Measurements from ENCODE around the gene CAPN10.

CAPN10 gene

DNA sequence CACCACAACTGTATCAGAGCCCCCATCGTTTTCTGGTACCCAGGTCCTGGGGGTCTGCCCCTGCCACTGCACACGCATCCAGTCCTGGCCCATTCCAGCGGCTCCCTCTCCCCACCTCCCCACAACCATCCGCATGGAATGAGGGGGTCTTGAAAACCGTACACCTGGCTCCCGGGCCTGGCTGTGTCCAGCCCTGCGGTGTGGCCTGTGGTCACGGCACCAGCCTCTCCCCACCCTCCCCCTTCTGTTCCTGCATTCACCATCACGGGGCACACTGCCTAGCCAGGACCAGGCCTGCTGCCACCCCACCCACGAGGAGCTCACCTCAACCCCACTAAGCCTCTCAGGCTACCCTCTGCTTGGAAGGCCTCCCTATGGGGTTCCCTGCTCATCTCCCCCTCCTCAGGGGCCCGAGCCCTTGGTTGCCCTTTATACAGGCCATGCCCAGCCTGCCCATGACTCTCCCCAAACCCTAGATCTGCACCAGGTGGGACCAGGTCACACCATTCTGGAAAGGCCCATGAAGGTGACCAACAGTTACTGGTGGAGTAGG is 50.1 kb downstream of the CAPN10 start:
- in situ Hi-C loops (cut with HindIII; ENCODE audit: low sequenced_read_pairs): no loop called here

DNA sequence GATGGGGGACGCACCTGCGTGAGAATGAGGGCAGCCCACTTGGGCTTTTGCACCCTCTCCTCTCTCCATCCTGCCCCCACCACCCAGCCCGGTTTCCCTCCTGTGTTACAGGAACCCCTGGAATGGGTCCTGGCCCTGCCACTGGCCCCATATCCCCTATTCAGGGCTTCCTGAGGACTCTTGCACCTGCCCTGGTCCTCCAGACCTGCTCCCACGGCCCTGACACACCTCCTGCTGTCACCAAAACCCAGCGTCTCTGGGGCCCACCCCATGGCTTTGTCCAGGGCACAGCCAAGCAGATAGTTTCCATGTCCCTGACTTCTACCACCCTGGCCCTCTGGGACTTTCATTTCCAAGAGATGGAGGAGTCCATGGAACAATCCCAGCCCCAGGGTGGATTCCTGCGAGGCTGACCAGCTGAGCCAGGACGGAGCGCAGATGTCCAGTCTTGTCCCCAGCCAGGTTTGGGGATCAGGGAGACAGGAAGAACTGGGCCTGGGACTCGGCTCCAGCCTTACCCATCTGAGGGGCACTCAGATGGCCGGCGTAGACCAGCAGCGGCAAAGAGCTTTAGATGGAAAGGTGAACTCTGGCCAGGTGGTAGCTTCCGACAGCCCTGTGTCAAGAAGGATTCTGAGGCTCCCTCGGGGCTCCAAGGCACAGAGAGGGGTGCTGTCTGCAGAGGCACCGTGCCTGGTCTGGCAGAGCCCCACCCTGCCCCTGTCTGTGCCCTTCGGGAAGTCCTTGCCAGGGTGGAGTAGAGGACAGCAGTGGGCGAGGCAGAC is 50.8 kb downstream of the CAPN10 start:
- in situ Hi-C loops (cut with HindIII; ENCODE audit: low sequenced_read_pairs): no loop called here

DNA sequence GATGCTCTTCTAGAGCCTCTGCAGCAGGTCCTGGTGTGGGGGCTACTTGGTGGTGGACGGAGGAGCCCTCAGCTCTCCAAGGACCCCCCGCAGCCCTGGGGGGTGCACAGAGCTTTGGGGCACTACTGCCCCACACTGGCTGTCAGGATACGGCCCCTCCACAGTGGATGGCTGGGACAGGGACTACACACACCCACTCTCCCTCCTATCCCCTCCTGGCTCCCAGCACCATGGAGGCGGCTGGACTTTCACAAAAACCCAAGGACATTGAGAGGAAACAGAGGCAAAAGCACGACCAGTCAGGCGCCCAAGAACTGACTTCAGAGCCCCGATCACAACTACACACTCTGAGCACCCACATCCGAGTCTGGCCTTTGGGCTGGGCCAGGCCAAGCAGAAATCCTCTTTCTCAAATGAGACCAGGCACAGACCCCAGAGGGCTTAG is 51.4 kb downstream of the CAPN10 start:
- in situ Hi-C loops (cut with HindIII; ENCODE audit: low sequenced_read_pairs): no loop called here

DNA sequence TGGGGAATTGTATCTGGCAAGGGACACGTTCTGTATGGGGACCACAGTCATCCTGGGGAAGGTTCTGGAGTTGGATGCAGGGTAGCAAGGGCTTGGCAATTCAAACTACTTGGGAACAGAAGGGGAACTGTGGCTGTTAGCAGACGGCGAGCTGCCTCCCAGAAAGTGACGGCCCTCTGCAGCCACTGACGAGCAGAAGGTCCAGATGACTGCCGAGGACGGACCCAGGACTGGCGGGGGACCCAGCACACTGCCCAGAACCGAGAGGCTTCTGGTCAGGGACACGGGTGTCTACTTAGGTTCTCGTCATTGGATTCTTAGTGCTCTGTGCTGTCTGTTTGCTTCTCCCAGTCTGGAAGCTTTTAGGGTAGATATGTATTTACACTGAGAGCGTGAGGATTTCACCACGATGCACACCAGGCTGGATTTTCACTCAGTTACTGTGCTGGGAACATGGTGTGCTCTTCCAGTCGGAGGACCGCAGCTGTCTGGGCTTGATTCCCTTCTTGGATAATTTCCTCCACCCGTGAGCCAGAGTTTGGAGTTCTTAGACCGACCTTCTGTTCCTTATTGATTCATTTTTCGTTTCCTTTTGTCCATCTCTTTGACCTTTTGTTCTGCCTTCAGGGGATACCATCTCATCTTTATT is 52.1 kb downstream of the CAPN10 start:
- in situ Hi-C loops (cut with HindIII; ENCODE audit: low sequenced_read_pairs): no loop called here

DNA sequence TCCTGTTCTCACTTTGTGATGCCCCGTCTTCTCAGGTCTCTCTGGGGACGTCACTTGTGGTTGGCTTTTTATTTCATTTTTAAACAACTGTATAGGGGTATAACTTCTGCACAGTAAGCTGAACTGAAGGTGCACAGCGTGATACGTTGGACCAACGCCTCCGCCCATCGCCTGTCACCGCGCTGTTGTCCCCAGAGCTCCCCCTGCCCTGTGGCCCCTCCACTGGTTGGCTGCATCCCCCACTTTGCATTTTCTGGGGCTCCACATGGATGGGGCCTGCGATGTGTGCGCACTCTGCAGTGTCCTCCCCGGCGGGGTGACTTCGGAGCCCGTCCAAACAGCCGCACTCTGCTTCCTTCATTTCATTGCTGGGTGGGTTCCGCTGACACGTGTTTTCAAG is 53.0 kb downstream of the CAPN10 start:
- in situ Hi-C loops (cut with HindIII; ENCODE audit: low sequenced_read_pairs): no loop called here

DNA sequence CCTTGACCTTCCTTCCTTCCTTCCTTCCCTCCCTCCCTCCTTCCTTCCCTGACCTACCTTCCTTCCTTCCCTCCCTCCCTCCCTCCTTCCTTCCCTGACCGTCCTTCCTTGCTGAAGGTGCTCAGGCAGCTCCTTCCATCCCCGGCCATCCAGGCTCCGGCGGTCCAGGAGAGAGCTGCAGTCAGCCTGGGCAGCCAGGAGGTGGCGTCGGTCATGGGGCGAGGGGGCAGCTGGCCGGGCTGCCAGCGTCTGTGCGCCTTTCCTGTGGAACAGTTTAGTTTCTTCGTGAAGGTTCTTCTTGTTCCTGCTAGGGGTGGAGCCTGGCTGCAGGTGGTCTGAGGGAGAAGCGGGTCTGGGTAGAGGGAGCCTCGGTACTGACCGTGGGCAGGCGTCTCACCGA is 54.4 kb downstream of the CAPN10 start:
- in situ Hi-C loops (cut with HindIII; ENCODE audit: low sequenced_read_pairs): loop anchor here (10.0 kb wide), 1 partner anchor 184 kb away; the partner anchor contains the start of gene KIF1A

DNA sequence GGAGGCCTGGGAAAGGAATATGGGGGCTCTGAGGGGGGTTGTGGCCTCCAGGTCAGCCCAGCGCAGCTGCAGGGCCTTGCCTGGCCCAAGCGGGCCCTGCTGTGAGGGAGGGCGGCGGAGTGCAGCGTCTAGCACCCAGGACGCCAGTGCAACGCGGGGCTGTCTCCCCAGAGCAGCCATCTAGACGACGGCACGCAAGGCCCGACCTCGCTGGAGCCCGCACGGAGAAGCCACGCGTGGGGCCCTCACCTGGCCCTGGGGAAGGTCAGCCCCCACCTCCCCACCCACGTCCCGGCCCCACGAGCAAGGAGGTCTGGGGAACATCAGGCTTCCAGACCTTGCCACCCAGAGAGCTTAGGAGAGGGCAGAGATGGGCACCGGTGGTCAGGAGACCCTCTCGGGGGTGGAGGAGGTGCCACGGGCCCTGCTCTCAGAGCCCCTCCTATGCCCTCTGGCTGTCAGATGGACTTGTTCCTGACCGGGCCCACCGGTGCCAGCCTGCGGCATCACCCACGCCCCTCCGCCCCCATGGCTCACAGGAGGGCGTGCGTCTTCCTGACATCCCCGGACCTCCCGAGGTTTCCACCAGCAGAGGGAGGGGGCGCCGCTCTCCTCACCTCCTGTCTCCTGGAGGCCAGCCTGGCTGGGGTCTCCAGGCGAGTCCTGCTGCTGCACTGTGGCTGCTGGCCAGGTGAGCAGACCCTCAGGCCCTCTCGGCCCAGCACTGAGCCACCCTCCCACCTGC is 55.7 kb downstream of the CAPN10 start:
- in situ Hi-C loops (cut with HindIII; ENCODE audit: low sequenced_read_pairs): loop anchor here (10.0 kb wide), 1 partner anchor 183 kb away; the partner anchor contains the start of gene KIF1A

DNA sequence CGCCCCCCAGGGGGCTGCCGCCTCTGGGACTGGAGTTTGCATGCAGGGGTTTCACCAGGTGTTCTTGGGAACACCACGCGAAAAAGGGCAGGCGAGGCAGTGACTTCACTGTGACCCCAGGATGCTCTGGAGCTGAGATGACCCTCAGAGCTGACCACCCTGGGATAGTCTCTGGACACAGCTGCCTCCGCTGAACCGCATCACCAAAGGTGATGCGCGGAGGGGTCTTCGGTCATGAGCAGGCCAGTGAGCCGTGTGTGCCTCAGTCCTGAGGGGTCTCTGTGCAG is 56.2 kb downstream of the CAPN10 start:
- in situ Hi-C loops (cut with HindIII; ENCODE audit: low sequenced_read_pairs): loop anchor here (10.0 kb wide), 1 partner anchor 182 kb away; the partner anchor contains the start of gene KIF1A

DNA sequence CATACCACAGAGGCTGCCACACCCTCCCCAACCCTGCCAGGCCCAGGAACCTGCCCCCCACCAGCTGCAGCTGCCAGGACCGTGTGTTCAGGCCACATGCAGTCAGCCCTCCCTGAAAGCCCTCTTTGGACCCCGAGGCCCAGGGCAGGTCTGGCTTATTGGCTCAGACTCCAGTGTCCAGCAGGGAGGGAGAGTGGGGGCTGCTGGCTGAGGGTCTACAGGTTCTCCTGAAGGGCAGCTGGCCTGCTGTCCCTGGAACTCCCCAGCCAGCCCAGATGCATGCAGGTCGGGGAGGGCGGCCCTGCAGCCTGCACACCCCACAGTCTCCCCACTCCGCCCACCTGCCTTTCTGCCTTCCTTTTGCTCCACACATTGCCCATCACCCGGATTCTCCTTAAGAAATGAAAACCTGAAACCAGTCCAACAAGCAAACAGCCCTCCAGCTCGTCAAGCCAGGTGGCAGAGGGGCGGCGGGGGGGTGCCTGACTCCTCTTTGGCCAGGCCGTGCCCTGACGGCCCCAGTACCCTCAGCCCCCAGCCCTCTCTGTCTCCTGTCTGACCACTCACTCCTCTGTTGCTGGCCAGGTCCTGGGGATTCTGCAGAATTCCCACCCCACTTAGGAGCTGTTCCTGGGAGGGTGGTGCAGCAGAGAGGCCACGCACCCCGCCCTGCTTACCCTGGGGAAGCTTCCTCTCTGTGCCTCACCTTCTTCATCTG is 56.7 kb downstream of the CAPN10 start:
- in situ Hi-C loops (cut with HindIII; ENCODE audit: low sequenced_read_pairs): loop anchor here (10.0 kb wide), 1 partner anchor 182 kb away; the partner anchor contains the start of gene KIF1A

DNA sequence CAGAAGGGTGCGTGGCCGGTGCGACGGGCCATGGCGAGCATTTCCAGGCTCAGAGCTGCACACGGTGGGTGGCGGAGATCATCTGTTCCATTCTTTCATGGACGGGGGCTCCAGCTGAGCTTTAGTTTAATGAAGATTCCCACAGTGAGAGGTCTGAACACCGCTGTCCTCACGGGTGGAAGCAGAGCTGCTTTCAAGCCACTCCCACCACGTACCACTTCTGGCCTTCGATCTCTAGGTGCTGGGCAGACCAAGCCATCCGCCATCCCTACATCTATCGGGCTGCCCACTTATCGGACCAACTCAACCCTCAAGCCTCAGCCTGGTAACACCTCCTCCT is 57.2 kb downstream of the CAPN10 start:
- in situ Hi-C loops (cut with HindIII; ENCODE audit: low sequenced_read_pairs): loop anchor here (10.0 kb wide), 1 partner anchor 181 kb away; the partner anchor contains the start of gene KIF1A

DNA sequence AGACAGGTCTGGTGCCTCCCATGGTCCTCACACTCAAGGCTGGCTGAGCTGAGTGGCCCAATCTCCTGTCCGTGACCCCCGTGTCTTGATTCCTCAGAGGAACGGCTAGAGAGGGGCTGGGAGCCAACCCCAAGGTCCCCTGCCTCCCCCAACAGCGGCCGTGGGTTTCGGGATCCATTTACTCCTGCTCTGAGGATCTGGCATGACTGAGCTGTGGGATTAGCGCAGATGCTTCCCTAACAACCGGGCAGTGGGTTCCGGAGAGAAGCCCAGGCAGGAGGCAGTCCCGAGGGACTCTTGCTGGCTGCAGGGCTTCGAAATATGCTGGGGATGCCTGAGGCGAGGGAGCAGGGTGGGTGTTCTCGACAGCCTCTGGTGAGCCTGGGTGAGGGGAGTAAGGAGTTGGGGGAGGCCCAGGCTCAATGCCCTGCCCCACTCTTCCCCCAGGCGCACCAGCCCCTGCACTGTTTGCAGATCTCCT is 57.7 kb downstream of the CAPN10 start:
- in situ Hi-C loops (cut with HindIII; ENCODE audit: low sequenced_read_pairs): loop anchor here (10.0 kb wide), 1 partner anchor 181 kb away; the partner anchor contains the start of gene KIF1A

DNA sequence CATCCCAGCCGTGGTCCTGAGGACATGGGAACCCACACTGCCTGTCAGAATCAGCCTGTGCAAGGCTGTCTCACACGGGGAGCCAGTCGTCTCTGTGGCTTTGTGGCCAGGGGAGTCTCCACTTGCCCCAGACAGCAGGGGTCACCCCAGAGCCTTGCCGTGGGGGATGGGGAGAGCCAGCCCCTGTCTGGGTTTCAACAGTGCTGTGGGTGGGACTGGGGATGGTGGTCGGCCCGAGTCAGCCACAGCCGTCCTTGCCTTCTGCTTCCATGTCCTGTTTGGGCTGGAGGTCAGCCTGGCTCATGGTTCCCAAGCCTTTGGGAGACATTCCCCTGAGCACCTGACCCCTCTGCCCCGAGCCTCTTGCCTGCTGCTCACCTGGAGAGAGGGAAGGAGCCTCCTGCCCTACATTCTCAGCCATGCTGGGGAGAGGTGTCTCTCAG is 58.3 kb downstream of the CAPN10 start:
- in situ Hi-C loops (cut with HindIII; ENCODE audit: low sequenced_read_pairs): loop anchor here (10.0 kb wide), 1 partner anchor 180 kb away; the partner anchor contains the start of gene KIF1A

DNA sequence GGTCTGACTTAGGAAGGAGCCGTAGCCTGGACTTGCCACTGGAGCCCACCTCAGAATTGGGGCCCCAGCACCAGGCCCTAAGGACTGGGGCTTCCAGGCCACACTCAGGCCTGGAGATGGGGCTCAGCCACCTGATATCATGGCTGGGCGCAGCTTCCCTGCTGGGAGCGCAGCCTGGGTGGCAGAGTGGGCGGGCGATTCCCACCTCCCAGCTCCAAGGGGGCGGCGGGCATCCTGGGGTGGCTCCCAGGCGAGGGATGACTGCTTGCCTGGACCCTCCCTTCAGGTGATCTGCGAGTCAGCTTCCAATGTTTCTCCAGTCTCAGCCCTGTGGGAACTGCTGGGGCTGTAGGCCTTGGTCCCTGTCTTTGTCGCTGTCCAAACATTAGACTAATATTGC is 58.8 kb downstream of the CAPN10 start:
- in situ Hi-C loops (cut with HindIII; ENCODE audit: low sequenced_read_pairs): loop anchor here (10.0 kb wide), 1 partner anchor 179 kb away; the partner anchor contains the start of gene KIF1A

DNA sequence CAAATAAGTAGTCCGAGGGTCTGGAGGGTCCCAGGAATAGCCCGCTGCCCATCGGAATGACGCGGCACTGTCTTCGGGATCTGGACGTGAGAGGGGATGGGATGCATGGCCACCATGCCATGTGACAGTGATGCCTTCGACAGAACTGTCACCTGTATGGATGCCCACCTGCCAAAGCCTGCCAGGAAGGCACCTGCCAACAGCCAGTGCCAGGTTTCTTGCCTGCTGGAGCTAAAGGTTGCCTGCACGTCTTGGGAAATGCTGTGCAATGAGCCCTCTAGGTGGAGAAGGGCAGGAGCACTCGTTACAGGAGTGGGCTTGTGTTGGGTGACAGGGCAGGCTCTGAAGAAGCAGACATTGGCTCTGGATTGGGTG is 59.3 kb downstream of the CAPN10 start:
- in situ Hi-C loops (cut with HindIII; ENCODE audit: low sequenced_read_pairs): loop anchor here (10.0 kb wide), 1 partner anchor 179 kb away; the partner anchor contains the start of gene KIF1A

DNA sequence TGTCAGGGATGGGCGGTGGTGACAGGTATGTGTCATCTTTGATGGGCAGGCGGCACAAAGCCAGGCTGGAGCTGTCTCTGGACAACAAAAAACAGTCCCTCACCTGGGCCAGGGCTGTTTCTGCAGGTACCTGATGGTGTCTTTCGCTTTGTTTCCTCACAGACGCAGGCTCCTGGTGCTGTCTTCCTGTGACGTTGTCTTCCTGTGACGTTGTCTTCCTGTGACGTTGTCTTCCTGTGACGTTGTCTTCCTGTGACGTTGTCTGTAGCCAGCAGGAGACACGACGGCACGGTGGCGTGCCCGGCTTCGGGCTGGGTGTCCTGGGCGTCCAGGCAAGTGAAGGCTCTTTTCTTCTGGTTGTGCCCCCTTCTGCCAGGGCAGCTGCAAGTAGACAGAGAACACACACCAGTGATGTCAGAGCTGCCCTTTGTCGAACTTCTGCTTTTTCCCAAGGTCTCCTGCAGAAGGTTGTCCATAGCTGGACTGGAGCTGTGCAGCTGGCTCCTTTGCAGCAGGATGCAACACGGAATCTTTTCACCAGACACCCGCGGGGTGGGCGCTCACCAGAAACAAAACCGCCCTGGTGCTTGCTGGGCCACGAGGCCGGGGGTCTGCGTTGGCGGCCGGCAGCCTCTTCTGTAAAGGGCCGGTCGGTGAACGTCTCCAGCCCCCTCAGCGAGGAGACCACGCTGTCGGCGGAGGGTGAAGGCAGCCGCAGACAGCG is 59.8 kb downstream of the CAPN10 start:
- in situ Hi-C loops (cut with HindIII; ENCODE audit: low sequenced_read_pairs): loop anchor here (10.0 kb wide), 1 partner anchor 178 kb away; the partner anchor contains the start of gene KIF1A

DNA sequence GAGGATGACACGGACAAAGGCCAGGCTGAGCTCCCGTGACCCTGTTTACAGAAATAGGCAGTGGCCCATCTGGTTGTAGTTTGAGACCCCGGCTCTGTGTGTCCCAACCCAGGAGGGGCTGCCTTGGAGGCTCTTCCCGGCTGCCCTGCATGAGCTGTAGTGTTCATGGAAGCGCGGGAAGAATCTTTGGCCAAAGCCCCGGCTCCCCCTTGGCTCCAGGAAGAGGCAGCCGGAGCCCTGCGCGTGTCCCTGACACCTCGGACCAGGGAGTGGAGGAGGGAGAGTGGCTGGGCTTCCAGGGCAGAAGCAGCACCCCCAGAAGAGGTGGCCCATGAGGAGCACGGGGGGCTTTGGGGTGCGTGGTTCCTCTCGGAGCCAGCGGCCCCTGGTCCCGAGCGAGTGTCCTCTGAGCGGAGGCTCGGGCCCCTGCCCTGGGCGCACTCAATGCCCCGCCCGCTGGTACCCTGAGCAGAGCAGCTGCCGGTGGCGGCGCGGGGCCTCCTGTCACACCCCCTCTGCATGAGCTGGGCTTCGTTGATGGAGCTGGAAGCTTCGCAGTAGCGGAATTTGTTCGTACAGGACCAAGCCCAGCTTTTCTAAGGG is 60.5 kb downstream of the CAPN10 start:
- in situ Hi-C loops (cut with HindIII; ENCODE audit: low sequenced_read_pairs): loop anchor here (10.0 kb wide), 1 partner anchor 178 kb away; the partner anchor contains the start of gene KIF1A

DNA sequence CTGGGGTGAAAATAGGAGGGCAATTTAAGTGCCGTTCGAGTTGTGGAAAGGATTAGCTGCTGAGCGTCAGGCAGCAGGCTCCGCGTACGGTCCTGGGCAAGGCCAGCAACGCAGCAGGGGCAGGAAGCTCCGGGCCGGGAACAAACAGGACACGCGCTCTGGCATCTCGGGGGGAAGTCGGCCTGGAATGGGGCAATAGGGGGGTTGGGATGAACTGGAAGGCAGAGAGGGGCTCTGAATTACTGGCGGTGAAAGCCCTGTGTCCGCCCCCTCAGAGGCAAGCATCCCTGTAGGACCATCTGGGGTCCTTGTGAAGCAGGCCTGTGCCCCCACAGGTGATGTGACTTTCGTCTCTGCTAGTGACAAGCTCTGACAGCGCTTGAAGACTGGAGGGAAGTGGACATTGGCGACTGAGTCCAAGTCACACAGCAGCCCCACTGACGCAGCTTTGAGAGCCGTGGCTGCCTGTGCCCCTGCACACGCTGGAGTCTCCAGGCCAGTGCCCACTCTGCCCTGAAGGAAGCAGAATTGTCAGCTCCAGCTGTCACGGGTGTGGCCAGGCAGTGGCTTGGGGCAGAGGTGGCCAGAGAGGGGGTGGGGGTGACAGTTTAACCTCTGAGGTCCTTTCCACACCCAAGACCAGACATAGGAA is 61.1 kb downstream of the CAPN10 start:
- in situ Hi-C loops (cut with HindIII; ENCODE audit: low sequenced_read_pairs): loop anchor here (10.0 kb wide), 1 partner anchor 177 kb away; the partner anchor contains the start of gene KIF1A

DNA sequence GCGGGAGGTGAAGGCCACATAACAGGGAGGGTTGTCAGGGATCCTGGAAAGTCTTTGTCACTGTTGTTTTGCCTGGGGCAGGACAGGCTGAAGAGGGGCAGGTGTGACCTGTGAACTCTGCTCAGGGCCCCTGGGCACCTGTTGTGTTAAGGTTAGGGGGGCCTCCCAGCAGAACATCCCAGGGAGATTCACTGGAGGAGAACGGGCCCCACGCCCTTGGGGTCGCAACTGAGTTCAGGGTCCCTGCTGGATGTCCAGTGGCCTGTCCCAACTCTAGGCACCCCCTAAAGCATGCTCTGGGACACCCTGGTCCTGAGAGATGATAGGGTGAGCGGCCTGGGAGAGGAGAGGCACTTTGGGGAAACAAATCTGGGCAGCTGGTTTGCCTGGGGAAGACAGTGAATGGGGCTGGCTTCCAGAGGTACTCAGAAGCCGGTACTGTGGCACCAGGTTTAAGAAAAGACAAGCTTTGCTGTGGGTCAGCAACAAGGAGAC is 61.7 kb downstream of the CAPN10 start:
- in situ Hi-C loops (cut with HindIII; ENCODE audit: low sequenced_read_pairs): loop anchor here (10.0 kb wide), 1 partner anchor 177 kb away; the partner anchor contains the start of gene KIF1A
